ENCODE measurements around the gene CORO6. TPM values are rescaled to one million over a fixed set of nuclear protein-coding genes. Genes with fewer than 3 reads are reported as not detected.

CORO6 gene
- total and polyA plus RNA-seq, 2 of the 13 experiments (the other 11 are each of a cell fraction or from before 2014, with no cell fraction given), result 0.42 to 0.82 TPM

DNA sequence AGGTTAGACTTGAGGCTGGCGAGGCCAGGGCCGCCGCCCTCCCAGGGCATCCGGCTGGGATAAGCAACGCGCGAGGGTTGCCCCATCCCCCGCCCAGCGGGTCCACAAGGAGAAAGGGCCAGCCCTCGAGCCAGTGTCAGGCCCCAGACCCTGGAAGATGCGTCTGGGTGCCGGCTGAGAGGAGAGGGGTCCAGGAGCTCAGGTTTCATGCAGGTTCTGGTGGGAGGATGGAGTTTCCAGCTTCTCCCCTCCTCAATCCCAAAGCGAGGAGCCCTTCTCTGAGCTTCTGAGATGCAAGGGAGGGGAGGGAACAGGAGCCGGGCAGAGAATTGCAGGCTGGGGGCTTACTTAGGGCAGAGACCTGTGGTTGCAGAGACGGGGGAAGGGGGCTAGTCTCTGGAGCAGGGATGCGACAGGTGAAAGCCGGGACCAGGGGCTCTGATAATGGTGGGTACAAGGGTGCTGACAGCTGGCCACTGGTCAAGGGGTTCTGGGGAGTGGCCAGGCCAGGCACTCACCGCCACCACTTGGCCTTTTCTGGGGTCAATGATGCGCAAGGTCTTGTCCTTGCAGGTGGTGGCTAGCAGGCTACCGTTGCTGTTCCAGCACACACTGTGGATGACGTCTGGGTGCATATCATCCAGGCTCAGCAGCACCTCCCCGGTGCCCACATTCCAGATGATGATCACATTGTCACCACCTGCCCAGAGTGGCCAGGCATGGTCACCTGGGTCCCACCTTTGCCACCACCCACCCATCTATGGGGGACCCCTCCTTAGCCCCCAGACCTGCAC, 4.2 kb downstream of the CORO6 start:
- H3K79me2 ChIP-seq (ENCODE audit: insufficient read depth, low read length), result no peaks in the 10 kb centered on the region
- ATAC-seq (peak; percentile 1), DNase-seq (ENCODE audit: low spot score) (no peak), FAIRE-seq (no peak)
- no peaks in the 10 kb centered on the region for H3K9me3 ChIP-seq (ENCODE audit: low read length)
- in situ Hi-C loops (cut with HindIII; ENCODE audit: extremely low pct_ligation_motif_present, low pct_unique_long_range_greater_than_20kb), result loop anchor here (5.0 kb wide), 1 partner anchor 36 kb away; no protein-coding TSS in a partner anchor
- H3K27ac ChIP-seq (ENCODE audit: extremely low read length, insufficient read depth, low read length), result no peak overlapping the region
- peaks cover 83% of the 10 kb centered on the region for H3K4me1 ChIP-seq (ENCODE audit: insufficient read depth, low read length)
- 44% methylated on average over 9 of the region's 22 CpGs for WGBS (ENCODE audit: low lambda C conversion rate)
- peak overlapping the region; percentile 97 for H3K4me2 ChIP-seq (ENCODE audit: low read depth, low read length)
- ChIA-PET CTCF (ENCODE audit: low intra/inter-chr PET ratio, low total read pairs) (interaction anchor here (0.7 to 2.6 kb wide), 3 partner anchors 39 to 161 kb away, joined by 3 to 10 read pairs (median 4); no protein-coding TSS in a partner anchor), POLR2A (interaction anchor here (1.0 to 1.4 kb wide), 3 partner anchors 28 to 51 kb away, joined by 3 read pairs; no protein-coding TSS in a partner anchor)
- intact Hi-C loops (cut with micrococcal nuclease; ENCODE audit: unreplicated experiment), result no loop called here
- no peak overlapping the region for H3K9ac ChIP-seq (ENCODE audit: insufficient read depth, low read depth, low read length)
- peak overlapping the region; percentile 36 to 75 (median 42); a peak in 5 of 6 replicates for H3K4me3 ChIP-seq (replicated peaks in 1 of 3; ENCODE audit: insufficient read depth in 1 of 3, low read depth in 2 of 3, low read length in 3 of 3)
- H3K27me3 ChIP-seq (ENCODE audit: control insufficient read depth in 1 of 2, insufficient read depth in 2 of 2, low read length in 2 of 2), result peaks cover 4 to 80% of the 10 kb centered on the region in 2 experiments
- no TSS peak for BruUV-seq (replicated peaks)
- H4K20me1 ChIP-seq (ENCODE audit: insufficient read depth, low read length), result no peaks in the 10 kb centered on the region
- H2AFZ ChIP-seq (ENCODE audit: low read length), result no peak overlapping the region
- H3K36me3 ChIP-seq (replicated peaks in 1 of 2; ENCODE audit: control insufficient read depth in 1 of 2, insufficient read depth in 2 of 2, low read length in 2 of 2), result no peaks in the 10 kb centered on the region
- peak; percentile 9; the same call in 1 of the 2 replicates for TF ChIP-seq HOXA3 (CRISPR knock-in tag; IDR thresholded peaks at IDR 0.05)
- no peak for TF ChIP-seq ZNF468 (CRISPR knock-in tag; IDR thresholded peaks at IDR 0.05)
- peak; percentile 6; the same call in 1 of the 2 replicates for TF ChIP-seq ZNF501 (CRISPR knock-in tag; IDR thresholded peaks at IDR 0.05)
- TF ChIP-seq ZNF547 (CRISPR knock-in tag; IDR thresholded peaks at IDR 0.05), result 0 out of 2 replicates have a peak, but pooled peaks have one; percentile 22
- TF ChIP-seq KDM1A (CRISPR knock-in tag; IDR thresholded peaks at IDR 0.05), result no peak
- TF ChIP-seq MED13 (CRISPR knock-in tag; IDR thresholded peaks at IDR 0.05), result peak; percentile 3; the same call in 1 of the 2 replicates
- 0 out of 2 replicates have a peak, but pooled peaks have one; percentile 0 for TF ChIP-seq ZSCAN25 (CRISPR knock-in tag; IDR thresholded peaks at IDR 0.05)
- no peak for TF ChIP-seq SP2 (CRISPR knock-in tag; IDR thresholded peaks at IDR 0.05)
- TF ChIP-seq, protein P1, sequence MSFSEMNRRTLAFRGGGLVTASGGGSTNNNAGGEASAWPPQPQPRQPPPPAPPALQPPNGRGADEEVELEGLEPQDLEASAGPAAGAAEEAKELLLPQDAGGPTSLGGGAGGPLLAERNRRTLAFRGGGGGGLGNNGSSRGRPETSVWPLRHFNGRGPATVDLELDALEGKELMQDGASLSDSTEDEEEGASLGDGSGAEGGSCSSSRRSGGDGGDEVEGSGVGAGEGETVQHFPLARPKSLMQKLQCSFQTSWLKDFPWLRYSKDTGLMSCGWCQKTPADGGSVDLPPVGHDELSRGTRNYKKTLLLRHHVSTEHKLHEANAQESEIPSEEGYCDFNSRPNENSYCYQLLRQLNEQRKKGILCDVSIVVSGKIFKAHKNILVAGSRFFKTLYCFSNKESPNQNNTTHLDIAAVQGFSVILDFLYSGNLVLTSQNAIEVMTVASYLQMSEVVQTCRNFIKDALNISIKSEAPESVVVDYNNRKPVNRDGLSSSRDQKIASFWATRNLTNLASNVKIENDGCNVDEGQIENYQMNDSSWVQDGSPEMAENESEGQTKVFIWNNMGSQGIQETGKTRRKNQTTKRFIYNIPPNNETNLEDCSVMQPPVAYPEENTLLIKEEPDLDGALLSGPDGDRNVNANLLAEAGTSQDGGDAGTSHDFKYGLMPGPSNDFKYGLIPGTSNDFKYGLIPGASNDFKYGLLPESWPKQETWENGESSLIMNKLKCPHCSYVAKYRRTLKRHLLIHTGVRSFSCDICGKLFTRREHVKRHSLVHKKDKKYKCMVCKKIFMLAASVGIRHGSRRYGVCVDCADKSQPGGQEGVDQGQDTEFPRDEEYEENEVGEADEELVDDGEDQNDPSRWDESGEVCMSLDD (CRISPR knock-in tag; IDR thresholded peaks at IDR 0.05; ENCODE audit: borderline replicate concordance), result 0 out of 2 replicates have a peak, but pooled peaks have one; percentile 10
- TF ChIP-seq, protein P2, sequence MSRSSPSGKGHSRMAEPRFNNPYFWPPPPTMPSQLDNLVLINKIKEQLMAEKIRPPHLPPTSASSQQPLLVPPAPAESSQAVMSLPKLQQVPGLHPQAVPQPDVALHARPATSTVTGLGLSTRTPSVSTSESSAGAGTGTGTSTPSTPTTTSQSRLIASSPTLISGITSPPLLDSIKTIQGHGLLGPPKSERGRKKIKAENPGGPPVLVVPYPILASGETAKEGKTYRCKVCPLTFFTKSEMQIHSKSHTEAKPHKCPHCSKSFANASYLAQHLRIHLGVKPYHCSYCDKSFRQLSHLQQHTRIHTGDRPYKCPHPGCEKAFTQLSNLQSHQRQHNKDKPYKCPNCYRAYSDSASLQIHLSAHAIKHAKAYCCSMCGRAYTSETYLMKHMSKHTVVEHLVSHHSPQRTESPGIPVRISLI (CRISPR knock-in tag; IDR thresholded peaks at IDR 0.05; ENCODE audit: borderline replicate concordance), result no peak
- TF ChIP-seq ASH2L (IDR thresholded peaks at IDR 0.05; ENCODE audit: insufficient read length, low read depth, low read length), result no peak
- TF ChIP-seq, protein P3, sequence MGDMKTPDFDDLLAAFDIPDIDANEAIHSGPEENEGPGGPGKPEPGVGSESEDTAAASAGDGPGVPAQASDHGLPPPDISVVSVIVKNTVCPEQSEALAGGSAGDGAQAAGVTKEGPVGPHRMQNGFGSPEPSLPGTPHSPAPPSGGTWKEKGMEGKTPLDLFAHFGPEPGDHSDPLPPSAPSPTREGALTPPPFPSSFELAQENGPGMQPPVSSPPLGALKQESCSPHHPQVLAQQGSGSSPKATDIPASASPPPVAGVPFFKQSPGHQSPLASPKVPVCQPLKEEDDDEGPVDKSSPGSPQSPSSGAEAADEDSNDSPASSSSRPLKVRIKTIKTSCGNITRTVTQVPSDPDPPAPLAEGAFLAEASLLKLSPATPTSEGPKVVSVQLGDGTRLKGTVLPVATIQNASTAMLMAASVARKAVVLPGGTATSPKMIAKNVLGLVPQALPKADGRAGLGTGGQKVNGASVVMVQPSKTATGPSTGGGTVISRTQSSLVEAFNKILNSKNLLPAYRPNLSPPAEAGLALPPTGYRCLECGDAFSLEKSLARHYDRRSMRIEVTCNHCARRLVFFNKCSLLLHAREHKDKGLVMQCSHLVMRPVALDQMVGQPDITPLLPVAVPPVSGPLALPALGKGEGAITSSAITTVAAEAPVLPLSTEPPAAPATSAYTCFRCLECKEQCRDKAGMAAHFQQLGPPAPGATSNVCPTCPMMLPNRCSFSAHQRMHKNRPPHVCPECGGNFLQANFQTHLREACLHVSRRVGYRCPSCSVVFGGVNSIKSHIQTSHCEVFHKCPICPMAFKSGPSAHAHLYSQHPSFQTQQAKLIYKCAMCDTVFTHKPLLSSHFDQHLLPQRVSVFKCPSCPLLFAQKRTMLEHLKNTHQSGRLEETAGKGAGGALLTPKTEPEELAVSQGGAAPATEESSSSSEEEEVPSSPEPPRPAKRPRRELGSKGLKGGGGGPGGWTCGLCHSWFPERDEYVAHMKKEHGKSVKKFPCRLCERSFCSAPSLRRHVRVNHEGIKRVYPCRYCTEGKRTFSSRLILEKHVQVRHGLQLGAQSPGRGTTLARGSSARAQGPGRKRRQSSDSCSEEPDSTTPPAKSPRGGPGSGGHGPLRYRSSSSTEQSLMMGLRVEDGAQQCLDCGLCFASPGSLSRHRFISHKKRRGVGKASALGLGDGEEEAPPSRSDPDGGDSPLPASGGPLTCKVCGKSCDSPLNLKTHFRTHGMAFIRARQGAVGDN (CRISPR knock-in tag; IDR thresholded peaks at IDR 0.05), result peak; percentile 18; the same call in 1 of the 2 replicates
- TF ChIP-seq ZNF576 (CRISPR knock-in tag; IDR thresholded peaks at IDR 0.05), result 0 out of 2 replicates have a peak, but pooled peaks have one; percentile 18
- TF ChIP-seq ZSCAN31 (CRISPR knock-in tag; IDR thresholded peaks at IDR 0.05; ENCODE audit: low read depth), result 0 out of 2 replicates have a peak, but pooled peaks have one; percentile 10
